BJ (cell line): ENCODE data around the gene SUSD6. TPM values are rescaled to one million over a fixed set of nuclear protein-coding genes. Genes with fewer than 3 reads are reported as not detected.

ENCODE experiments used
- CTCF ChIA-PET: fragments of 350-600 bp; formaldehyde crosslinking; extraction: SDS; loops from one replicate; lab custom pipeline; 2021; ENCODE audit warnings: antibody characterized with exemption, inconsistent platforms; lab: Yijun Ruan, JAX
- POLR2A ChIA-PET: fragments of 300-600 bp; sonication (Branson Sonifier 250); formaldehyde crosslinking; extraction: SDS; loops from one replicate; lab custom pipeline; 2021; ENCODE audit warnings: antibody characterized with exemption; lab: Charles Lee
- DNase-seq: peaks from one replicate; pipeline ENCODE4 v3.0.0-alpha.2; 2011; ENCODE audit warnings: low read depth
- H3K27me3 ChIP-seq: 2 replicates; pipeline ENCODE4 v1.6.0; 2011; ENCODE audit warnings: low read length; ENCODE audit not compliant: control insufficient read depth, insufficient read depth
- H3K36me3 ChIP-seq: 2 replicates; pipeline ENCODE4 v1.5.1; 2011; ENCODE audit warnings: low read length; ENCODE audit not compliant: control insufficient read depth, insufficient read depth
- H3K4me3 ChIP-seq: 2 replicates; pipeline ENCODE4 v1.5.1; 2011; ENCODE audit warnings: low read depth, mild to moderate bottlenecking, control low read depth, low read length
- CTCF ChIP-seq: IDR thresholded peaks from 2 replicates; pipeline ENCODE4 v1.5.1; 2011; ENCODE audit warnings: low read depth, mild to moderate bottlenecking, control low read depth, inconsistent platforms, low read length, moderate library complexity; ENCODE audit not compliant: insufficient read depth
- polyA minus RNA-seq: library from RNA; depleted of rRNA, polyadenylated mRNA; stranded (reverse); fragments of >200 nt; gene quantifications from 2 replicates; pipeline ENCODE4 v1.2.3, GENCODE V29; 2011; rRNA and poly(A)+ RNA removed
- polyA plus RNA-seq: library from polyadenylated mRNA; depleted of rRNA; stranded (reverse); fragments of >200 nt; gene quantifications from 2 replicates; pipeline ENCODE4 v1.2.3, GENCODE V29; 2011; rRNA removed

The SUSD6 gene
- 15.9 and 20.3 TPM in 2 replicates for polyA plus RNA-seq
- 22.2 and 23.0 TPM in 2 replicates for polyA minus RNA-seq

- TF ChIP-seq CTCF: no peak
- no peaks in the 10 kb centered on the region; the same call in 1 of the 2 replicates for H3K36me3 ChIP-seq
- peak within 1 kb of the TSS; percentile 75 for H3K4me3 ChIP-seq
- no peak for DNase-seq
- ChIA-PET CTCF (interaction anchor here (0.9 to 5.0 kb wide), 5 partner anchors 17 to 121 kb away, joined by 3 to 31 read pairs (median 4); no protein-coding TSS in a partner anchor), POLR2A (interaction anchor here (0.5 kb wide), 1 partner anchor 13 kb away, joined by 3 read pairs; no protein-coding TSS in a partner anchor)
- H3K27me3 ChIP-seq: no peaks in the 10 kb centered on the region
Measured at GRCh38 chr14:69611172-69612013, at the start of gene SUSD6. Gene SUSD6, plus strand, starts transcription at chr14:69611596. Its CDS starts 46,997 bp downstream, at chr14:69658593.

- peaks cover 19% of the 10 kb centered on the region for H3K27me3 ChIP-seq
- no peak overlapping the region for H3K4me3 ChIP-seq
- DNase-seq: no peak
- no peaks in the 10 kb centered on the region for H3K36me3 ChIP-seq
- ChIA-PET CTCF (interaction anchor here (1.1 to 3.7 kb wide), 2 partner anchors 11 to 26 kb away, joined by 3 to 31 read pairs; partner anchors contain the start of gene CCDC177), POLR2A (no interaction called here)
- TF ChIP-seq CTCF: no peak
Measured at GRCh38 chr14:69561893-69562292, 49.5 kb upstream of the SUSD6 start.

GRCh38 chr14:69567563-69567962, 43.8 kb upstream of the SUSD6 start:
- ChIA-PET CTCF (no interaction called here), POLR2A (no interaction called here)
- no peak for TF ChIP-seq CTCF
- Histone ChIP-seq H3K36me3 (no peaks in the 10 kb centered on the region), H3K4me3 (no peak overlapping the region), H3K27me3 (peaks cover 38% of the 10 kb centered on the region)
- DNase-seq: no peak

GRCh38 chr14:69569859-69570258, 41.5 kb upstream of the SUSD6 start:
- CTCF ChIA-PET: interaction anchor here (2.2 to 6.3 kb wide), 3 partner anchors 10 to 34 kb away, joined by 9 to 31 read pairs (median 19); no protein-coding TSS in a partner anchor
- POLR2A ChIA-PET: no interaction called here
- no peak for DNase-seq

More at GRCh38 chr14:69569859-69570258, 41.5 kb upstream of the SUSD6 start:
- Histone ChIP-seq H3K36me3 (no peaks in the 10 kb centered on the region), H3K4me3 (no peak overlapping the region), H3K27me3 (peaks cover 43% of the 10 kb centered on the region)
- no peak for TF ChIP-seq CTCF
